Measurements from ENCODE around the gene MPEG1.

DNA sequence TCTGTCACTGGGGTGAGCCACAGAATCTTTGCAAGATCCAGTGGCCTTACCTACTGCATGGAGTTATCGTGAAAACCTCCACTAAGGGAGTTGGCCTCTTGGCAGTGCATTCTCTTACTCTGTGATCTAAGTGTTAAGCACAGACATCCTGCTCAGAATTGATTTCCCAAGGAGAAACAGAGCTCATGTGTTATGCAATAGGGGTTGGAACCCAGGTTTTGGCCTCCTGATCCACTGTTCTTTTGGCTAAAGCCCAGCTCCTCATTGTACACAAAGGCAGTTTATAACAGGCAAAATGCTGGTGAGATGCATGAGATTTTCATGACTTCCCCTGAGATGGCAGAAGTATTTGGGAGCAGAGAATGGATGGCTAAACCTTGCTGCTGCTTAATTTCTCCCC is 29.0 kb downstream of the MPEG1 start:
- TF ChIP-seq, protein P1, sequence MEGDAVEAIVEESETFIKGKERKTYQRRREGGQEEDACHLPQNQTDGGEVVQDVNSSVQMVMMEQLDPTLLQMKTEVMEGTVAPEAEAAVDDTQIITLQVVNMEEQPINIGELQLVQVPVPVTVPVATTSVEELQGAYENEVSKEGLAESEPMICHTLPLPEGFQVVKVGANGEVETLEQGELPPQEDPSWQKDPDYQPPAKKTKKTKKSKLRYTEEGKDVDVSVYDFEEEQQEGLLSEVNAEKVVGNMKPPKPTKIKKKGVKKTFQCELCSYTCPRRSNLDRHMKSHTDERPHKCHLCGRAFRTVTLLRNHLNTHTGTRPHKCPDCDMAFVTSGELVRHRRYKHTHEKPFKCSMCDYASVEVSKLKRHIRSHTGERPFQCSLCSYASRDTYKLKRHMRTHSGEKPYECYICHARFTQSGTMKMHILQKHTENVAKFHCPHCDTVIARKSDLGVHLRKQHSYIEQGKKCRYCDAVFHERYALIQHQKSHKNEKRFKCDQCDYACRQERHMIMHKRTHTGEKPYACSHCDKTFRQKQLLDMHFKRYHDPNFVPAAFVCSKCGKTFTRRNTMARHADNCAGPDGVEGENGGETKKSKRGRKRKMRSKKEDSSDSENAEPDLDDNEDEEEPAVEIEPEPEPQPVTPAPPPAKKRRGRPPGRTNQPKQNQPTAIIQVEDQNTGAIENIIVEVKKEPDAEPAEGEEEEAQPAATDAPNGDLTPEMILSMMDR (IDR thresholded peaks at IDR 0.05; ENCODE audit: low read depth, low read length) = no peak
- TF ChIP-seq EZH2phosphoT487 (IDR thresholded peaks at IDR 0.05; ENCODE audit: low read depth) = no peak
